ENCODE results near the gene PAWR. TPM values are rescaled to one million over a fixed set of nuclear protein-coding genes. Genes with fewer than 3 reads are reported as not detected.

The PAWR gene
- total and polyA plus RNA-seq, 2 of the 13 experiments (the other 11 are each of a cell fraction or from before 2014, with no cell fraction given), result 29.1 to 36.1 TPM

DNA sequence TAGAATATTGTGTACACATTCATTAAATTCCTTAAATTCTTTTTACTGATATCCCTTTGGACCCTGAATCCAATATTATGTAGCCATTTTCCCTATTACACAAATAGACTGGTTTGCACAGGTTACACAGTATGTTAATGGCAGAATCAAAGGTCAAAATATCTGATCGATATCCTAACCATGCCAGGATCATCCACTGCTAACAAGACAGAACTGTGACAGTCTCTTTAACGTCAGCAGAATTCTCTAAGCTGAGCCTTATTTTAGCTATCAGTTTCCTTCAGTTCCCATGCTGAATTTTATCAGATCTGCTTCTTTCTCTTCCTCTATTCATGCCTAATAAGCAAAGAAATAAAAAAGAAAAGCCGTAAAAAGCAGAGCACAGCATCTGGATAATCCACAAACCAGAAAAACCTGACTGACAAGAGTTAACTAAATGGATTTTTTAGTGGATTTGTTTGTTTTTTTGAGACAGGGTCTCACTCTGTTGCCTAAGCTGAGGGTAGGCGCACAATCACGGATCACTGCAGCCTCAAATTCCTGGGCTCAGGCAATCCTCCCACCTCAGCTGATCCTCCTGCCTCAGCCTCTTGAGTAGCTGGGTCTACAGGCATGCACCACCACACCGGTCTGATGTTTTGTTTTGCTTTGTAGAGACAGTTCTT is 130.4 kb downstream of the PAWR start (continued):
- TF ChIP-seq, protein P1, sequence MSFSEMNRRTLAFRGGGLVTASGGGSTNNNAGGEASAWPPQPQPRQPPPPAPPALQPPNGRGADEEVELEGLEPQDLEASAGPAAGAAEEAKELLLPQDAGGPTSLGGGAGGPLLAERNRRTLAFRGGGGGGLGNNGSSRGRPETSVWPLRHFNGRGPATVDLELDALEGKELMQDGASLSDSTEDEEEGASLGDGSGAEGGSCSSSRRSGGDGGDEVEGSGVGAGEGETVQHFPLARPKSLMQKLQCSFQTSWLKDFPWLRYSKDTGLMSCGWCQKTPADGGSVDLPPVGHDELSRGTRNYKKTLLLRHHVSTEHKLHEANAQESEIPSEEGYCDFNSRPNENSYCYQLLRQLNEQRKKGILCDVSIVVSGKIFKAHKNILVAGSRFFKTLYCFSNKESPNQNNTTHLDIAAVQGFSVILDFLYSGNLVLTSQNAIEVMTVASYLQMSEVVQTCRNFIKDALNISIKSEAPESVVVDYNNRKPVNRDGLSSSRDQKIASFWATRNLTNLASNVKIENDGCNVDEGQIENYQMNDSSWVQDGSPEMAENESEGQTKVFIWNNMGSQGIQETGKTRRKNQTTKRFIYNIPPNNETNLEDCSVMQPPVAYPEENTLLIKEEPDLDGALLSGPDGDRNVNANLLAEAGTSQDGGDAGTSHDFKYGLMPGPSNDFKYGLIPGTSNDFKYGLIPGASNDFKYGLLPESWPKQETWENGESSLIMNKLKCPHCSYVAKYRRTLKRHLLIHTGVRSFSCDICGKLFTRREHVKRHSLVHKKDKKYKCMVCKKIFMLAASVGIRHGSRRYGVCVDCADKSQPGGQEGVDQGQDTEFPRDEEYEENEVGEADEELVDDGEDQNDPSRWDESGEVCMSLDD (CRISPR knock-in tag; IDR thresholded peaks at IDR 0.05; ENCODE audit: borderline replicate concordance), result no peak
- TF ChIP-seq, protein P2, sequence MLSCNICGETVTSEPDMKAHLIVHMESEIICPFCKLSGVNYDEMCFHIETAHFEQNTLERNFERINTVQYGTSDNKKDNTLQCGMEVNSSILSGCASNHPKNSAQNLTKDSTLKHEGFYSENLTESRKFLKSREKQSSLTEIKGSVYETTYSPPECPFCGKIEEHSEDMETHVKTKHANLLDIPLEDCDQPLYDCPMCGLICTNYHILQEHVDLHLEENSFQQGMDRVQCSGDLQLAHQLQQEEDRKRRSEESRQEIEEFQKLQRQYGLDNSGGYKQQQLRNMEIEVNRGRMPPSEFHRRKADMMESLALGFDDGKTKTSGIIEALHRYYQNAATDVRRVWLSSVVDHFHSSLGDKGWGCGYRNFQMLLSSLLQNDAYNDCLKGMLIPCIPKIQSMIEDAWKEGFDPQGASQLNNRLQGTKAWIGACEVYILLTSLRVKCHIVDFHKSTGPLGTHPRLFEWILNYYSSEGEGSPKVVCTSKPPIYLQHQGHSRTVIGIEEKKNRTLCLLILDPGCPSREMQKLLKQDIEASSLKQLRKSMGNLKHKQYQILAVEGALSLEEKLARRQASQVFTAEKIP (CRISPR knock-in tag; IDR thresholded peaks at IDR 0.05; ENCODE audit: borderline replicate concordance), result no peak
- TF ChIP-seq, protein P3, sequence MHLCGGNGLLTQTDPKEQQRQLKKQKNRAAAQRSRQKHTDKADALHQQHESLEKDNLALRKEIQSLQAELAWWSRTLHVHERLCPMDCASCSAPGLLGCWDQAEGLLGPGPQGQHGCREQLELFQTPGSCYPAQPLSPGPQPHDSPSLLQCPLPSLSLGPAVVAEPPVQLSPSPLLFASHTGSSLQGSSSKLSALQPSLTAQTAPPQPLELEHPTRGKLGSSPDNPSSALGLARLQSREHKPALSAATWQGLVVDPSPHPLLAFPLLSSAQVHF (CRISPR knock-in tag; IDR thresholded peaks at IDR 0.05), result no peak
- no peak for TF ChIP-seq ZNF180 (CRISPR knock-in tag; IDR thresholded peaks at IDR 0.05; ENCODE audit: borderline replicate concordance, low read depth)
- TF ChIP-seq ARID3A (IDR thresholded peaks at IDR 0.05; ENCODE audit: low read depth, low read length), result peak; percentile 100
- TF ChIP-seq PRPF4 (IDR thresholded peaks at IDR 0.05; ENCODE audit: low read depth, low read length, poor library complexity, severe bottlenecking), result no peak
- TF ChIP-seq MXD4 (CRISPR knock-in tag; IDR thresholded peaks at IDR 0.05), result no peak
- TF ChIP-seq SALL1 (CRISPR knock-in tag; IDR thresholded peaks at IDR 0.05), result peak; percentile 68
- no peak for TF ChIP-seq ZKSCAN5 (CRISPR knock-in tag; IDR thresholded peaks at IDR 0.05)
- no peak; the same call in 1 of the 2 replicates for TF ChIP-seq ZSCAN29 (CRISPR knock-in tag; conservative IDR thresholded peaks at IDR 0.05)
- peak; percentile 98 for TF ChIP-seq ONECUT2 (CRISPR knock-in tag; IDR thresholded peaks at IDR 0.05)
- no peak for TF ChIP-seq ZNF572 (CRISPR knock-in tag; IDR thresholded peaks at IDR 0.05)
- no peak for TF ChIP-seq ZFP36L2 (CRISPR knock-in tag; IDR thresholded peaks at IDR 0.05)
- peak; percentile 36; the same call in 1 of the 2 replicates for TF ChIP-seq GATA4 (IDR thresholded peaks at IDR 0.05; ENCODE audit: borderline replicate concordance, low read depth)
- TF ChIP-seq TBP (CRISPR knock-in tag; IDR thresholded peaks at IDR 0.05), result no peak
- peak; percentile 45; the same call in 1 of the 2 replicates for TF ChIP-seq ETV5 (CRISPR knock-in tag; IDR thresholded peaks at IDR 0.05; ENCODE audit: borderline replicate concordance)
- TF ChIP-seq SIX4 (CRISPR knock-in tag; IDR thresholded peaks at IDR 0.05), result no peak
- TF ChIP-seq ZNF335 (CRISPR knock-in tag; IDR thresholded peaks at IDR 0.05), result no peak
- TF ChIP-seq FOXM1 (CRISPR knock-in tag; IDR thresholded peaks at IDR 0.05), result no peak
- TF ChIP-seq ZNF766 (CRISPR knock-in tag; IDR thresholded peaks at IDR 0.05; ENCODE audit: borderline replicate concordance), result no peak
- TF ChIP-seq PLSCR1 (CRISPR knock-in tag; IDR thresholded peaks at IDR 0.05; ENCODE audit: borderline replicate concordance), result no peak
